Bone marrow (tissue), 2 donors: ENCODE measurements around the gene LANCL1.
"Not testable (repeated sequence)": the region's sequence is repeated elsewhere in the genome, so short reads cannot be mapped to it uniquely, and the experiment has no call there.

ENCODE experiments used
- DNase-seq, 2 donors: peaks; one replicate each; lab custom pipeline; 2025; lab: John Stamatoyannopoulos, UW

LANCL1 gene

DNA sequence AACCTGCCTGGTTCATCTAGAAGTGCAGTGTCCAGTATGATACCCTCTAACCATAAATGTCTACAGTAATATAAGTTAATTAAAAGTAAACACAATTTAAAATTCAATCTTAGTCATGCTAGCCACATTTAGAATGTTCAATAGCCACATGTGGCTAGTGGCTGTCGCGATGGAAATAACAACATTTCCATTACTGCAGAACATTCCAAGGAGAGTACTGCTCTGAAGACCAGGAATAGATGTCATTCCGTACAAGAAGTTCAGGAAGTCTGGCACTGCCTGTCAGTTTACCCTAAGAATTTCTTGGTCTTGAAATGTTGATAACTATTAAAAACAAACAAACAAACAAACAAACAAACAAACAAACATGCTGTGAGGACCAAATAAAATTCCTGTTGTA, 17.2 kb downstream of the LANCL1 start:
- no peak for DNase-seq

DNA sequence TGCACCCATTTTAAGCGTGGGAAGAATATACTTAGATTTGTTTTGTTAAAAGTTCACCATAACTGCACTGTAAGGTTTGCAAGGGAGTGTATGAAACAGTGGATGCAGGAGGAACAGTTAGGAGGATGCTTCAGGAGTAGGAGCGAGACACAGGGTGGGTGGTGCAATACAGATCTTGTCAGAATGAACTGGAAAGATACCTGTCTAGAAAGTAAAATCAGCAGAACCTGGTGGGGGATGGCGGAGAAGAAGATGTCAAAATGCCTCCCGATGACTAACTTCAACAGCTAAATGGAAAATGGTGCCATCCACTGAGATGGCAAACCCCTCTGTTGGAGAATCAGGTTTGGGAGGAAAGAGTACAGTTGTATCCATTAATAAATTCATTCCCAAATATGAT, 18.2 kb downstream of the LANCL1 start:
- no peak for DNase-seq

DNA sequence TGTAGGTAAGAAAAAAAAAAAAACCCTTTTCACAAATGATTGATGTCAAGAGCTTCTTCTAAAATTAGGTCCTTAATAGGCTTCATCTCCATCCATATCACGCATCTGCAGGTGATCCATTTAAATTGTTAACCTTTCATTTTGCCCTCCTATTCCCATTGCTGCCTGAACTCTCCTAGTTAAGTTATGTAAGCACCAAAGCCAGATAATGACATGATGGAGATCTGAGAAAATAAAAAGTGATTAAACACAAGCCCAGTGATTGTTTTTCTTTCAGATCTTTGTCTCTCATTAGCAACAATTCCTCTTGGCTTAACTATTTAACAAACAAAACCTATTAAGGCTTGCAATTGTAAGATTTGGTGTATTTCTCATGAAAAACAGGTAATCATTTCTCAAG, 20.0 kb downstream of the LANCL1 start:
- DNase-seq, result no peak

DNA sequence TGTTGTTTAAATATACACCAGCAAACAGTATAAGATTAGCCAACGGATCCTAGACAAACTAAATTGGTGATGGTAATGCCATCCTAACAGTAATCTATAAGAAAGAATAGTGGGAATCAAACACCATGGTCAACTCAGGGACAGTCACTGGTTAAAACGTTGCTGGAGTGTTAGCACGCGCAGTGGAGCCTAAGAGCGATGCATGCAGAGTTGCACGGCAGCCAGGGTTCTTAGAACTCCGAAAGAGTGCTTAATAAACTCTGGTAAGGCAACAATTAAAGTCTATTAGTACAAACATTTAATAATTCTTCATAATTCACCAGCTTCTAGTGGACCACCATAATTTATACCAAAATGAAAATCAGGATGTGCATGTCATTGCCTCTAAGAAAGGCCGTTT, 22.2 kb downstream of the LANCL1 start:
- no peak for DNase-seq

DNA sequence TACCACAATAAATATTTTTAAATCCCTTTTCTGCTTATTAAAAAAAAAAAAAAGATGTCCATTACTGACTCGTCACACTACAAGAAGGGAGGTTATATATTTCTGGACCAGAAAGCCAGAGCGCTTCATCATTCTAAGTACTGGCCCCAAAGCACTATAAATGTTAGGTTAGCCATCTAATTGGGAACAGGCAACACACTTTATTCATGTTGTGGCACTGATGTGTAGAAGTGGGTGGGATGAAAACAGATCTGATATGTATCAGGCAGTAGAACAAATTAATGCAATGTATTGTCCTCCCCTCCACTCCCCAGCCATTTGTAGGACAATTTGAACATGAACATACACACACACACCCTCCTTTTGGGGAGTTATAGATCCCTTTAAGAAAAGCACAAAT, 24.4 kb downstream of the LANCL1 start:
- DNase-seq, result no peak

DNA sequence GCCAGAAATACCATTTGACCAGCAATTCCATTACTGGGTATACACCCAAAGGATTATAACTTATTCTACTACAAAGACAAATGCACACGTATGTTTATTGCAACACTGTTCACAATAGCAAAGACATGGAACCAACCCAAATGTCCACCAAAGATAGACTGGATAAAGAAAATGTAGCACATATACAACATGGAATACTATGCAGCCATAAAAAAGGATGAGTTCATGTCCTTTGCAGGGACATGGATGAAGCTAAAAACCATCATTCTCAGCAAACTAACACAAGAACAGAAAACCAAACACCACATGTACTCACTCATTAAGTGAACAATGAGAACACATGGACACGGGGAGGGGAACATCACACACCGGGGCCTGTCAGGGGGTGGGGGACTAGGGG, 25.6 kb downstream of the LANCL1 start:
- DNase-seq, result not testable (repeated sequence)

DNA sequence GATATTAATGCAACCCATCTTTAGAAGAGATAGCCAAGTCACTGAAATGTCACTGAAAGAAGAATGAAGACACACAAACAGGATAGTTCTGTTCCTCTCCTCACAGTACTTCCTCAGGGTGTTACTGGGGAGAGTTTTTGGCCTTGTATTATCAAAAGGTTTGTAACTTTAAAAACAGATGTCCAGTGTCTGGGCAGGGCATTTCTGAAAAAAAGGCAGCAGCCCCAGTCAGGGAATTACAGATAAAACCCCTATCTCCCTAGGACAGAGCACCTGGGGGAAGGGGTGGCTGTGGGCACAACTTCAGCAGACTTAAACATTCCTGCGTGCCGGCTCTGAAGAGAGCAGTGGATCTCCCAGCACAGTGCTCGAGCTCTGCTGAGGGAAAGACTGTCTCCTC, 30.8 kb downstream of the LANCL1 start:
- DNase-seq, result no peak

DNA sequence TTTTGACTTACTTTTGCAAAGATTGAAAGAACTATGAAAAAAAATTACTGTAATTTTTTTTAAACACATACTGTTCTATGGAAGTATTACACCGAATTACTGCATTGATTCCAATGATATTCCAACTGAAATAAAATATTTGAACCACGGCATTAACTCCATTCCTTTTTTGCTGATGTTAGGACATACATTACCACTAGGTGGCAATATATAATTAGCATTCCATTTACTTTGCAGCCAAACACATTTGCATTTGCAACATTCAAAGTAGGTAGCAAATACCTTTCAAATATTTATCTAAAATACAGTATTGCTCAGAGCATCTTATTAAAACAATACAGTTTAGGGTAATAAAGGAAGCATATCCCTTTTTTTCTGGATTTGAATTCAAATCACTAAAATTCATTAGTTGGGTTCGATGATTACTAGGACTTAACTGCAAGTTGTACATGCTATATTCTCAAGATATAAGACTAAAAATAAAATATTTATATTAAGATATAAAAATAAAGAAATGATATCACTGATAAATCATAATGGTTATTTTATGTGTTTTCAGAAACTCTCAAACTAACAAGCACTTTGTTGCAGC, 31.3 kb downstream of the LANCL1 start:
- peak in 1 of 2 donors; percentile 5 for DNase-seq

DNA sequence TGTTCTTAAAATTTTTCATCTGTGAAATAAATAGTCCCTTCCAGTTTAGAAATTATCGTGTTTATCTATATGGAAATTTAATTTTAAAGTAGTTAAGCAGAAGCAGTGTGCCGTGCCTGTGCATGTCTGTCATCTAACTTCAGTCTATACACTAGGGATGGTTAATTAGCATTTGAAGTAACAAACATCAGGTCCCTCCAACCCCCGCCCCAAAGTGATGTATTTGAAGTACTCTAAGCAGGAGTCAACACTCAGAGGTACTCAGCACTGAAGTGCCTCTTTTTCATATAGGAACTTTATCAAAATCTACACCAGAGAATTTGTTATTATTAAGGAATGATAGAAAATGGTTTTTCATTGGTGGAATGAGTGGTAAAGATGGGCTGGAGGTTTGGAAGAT, 33.0 kb downstream of the LANCL1 start:
- DNase-seq, result no peak

DNA sequence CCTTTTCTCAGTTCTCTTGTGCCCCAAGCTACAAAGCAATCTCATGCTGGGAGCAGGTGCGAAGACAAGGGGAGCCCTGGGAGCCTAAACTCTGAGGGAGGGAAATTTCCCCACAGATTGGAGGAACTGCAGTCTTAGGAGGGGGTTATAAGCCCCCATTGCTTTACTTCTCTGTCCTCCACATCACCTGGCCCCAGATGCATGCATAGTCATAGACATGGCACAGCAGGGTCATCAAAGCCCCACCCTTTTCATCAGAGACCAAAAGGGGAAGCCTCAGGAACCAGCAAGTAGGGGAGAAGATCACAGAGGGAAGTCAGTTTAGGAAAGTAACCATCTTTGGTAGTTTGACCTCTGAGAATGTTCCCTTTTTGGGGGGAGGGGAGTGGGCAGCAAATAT, 33.7 kb downstream of the LANCL1 start:
- DNase-seq, result no peak

DNA sequence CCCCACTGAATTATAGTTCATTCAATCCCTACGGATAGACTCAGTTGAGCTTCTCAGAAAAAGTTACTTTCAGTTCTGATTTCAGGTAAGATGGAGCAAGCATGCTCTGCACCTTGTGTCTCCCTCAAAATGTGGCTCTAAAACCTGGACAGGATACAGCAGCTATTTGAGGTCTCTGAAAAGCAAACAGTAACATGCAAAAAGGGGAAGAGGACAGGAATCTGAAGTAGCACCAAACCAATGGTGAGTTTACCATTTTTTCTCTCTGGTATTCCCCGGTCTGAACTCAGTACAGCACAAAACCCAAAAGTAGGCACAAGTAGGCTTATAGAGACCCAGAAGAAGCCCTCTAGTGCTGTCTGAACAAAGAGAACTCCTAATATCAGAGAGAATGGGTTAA, 34.1 kb downstream of the LANCL1 start:
- DNase-seq, result no peak

DNA sequence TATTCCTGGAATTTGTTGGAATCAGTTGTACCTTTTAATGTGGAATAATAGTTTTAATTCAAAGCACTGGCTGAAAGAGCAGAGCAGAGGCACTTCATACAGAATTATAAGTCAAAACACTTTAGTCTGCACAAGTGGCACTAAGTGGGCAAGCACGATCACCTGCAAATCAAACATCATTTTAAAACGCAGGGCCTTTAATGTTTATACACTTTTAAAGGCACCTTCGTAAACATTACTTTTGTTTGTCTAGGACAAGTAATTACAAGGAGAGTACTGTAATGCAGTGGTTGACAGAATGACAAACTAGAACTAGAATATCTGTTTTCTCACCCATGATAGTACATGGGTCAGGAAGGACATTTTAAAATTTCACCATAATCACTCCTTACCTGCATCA, 36.4 kb downstream of the LANCL1 start:
- DNase-seq, result no peak

DNA sequence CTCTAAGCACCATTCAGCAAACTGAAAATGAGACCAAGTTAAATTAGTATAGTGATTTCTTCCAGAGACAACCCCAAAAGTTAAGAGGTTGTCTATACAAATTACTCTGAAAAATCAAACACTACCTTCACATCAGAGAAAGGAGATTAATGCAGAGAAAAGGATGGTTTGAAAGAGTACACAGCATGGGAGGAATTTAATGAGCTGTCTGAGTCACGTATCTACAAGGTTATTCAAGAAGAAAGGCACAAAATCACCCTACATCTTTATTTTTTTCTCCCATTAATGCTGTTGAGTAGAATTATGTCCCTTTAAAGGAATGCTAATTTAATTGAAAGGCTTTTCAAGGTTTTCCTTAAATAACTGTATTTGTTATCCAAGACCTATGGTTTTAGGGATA, 41.1 kb downstream of the LANCL1 start:
- DNase-seq, result no peak

DNA sequence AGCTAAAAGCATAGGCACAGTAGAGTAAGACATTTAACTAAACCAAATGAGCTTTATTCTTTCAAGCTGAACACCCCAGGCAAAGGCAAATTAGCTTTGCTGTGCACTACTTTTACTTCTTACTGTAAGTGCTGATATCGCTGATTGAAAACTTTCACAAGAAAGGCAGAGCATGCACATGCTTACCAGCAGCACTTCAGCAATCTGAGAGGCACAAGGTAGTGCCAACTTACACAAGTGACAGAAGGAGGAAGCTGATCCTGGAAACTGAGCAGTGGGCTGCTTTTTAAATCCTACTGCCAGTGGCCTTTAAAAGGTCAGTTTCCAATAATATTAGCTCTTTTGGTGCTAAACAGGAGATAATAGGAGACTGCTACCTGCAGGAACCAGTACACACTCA, 43.9 kb downstream of the LANCL1 start:
- DNase-seq, result no peak

DNA sequence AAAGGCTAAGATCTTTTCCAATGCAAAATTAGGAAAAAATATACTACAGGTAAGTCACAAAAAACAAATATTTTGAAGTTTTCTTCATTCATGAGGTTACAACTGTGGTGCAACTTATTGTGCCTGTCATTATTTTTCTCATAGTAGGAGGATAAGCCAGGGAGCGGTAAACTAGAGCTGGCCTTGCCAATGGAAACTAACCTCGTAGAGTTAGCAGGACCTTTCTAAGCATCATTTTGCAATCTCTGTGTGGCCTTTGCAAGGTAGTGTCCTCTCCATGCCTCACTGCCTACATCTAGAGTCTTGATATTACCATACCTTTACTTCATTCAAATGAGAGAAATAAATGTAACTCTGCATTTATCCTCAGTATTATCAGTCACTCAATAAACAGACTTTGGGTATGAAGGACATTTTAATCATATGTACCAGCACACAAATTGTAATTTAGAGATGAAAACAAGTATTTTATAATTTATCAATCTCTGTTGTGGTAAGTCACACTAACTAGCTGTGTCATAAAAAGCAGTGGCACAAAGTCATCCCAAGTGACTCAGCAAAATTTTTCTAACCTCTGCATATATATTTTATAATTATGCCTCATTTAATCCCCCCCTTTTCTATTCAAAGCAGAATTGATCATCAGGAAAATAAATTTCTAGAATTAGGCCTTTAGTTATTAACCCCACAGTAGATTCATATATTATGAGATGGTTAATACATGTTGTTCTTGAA, 47.0 kb downstream of the LANCL1 start:
- DNase-seq, result no peak

DNA sequence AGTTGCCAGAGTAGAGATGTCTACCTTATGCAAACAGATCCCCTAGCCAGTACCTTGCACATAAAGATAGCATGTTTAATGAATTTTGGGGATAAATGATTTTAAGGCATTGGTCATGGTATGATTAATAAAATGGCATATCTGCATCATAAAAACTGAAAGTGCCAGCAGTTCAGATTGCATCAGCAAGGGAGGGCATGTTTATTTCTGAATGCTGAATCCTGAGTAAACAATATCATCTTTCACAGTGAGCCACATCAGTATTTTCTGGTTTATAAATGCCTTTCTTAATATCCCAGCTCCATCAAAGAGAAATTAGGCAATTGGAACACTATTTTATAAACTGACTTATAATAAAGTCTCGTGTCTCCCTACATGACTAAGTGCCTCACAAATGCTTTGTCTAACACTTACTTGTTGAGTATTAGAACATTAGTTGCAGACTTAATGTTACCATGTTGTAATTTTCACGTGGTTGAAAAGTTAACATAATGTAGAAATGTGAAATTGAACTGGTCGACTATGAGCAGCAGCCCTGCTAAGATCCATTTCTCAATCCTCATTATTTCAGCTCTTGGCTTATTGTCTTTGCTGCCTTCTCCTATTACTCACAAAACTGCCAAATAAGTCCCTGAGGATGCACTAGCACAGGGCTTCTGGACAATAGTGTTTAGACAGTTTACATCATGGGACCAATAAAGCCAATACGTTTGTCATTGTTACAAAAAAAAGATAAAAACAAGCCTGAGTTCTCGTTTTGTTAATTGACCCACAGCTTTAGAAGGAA, 48.0 kb downstream of the LANCL1 start:
- no peak for DNase-seq

DNA sequence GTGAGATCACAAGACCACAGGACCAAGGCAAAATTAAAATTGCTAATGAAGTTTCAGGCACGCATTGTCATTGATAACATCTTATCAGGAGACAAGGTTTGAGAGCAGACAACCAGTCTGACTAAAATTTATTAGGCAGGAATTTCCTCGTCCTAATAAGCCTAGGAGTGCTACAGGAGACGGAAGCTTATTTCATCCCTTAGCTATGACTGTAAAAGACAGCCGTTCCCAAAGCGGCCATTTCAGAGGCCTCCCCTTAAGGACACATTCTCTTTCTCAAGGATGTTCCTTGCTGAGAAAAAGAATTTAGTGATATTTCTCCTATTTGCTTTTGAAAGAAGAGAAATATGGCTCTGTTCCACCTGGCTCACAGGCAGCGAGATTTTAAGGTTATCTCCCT, 49.2 kb downstream of the LANCL1 start:
- not testable (repeated sequence) for DNase-seq

DNA sequence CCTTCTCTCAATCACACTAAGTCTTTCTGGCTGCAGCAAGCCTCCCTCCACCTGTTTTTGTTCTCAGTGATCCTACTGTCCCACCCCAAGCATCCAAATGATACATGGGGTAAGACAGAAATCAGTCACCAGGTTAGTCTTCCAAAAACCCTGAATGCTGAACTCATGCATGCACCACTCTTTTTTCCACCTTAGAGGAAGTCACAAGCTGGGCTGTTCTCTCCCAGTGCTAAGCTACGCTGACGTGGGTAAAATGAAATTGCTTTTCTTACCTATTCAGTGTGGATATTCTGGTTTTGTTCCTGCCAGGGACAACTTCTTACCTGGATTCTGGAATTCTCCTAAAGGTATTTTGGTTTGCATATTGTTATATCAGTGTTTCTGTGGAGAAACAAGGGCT, 54.2 kb downstream of the LANCL1 start:
- DNase-seq, result no peak

DNA sequence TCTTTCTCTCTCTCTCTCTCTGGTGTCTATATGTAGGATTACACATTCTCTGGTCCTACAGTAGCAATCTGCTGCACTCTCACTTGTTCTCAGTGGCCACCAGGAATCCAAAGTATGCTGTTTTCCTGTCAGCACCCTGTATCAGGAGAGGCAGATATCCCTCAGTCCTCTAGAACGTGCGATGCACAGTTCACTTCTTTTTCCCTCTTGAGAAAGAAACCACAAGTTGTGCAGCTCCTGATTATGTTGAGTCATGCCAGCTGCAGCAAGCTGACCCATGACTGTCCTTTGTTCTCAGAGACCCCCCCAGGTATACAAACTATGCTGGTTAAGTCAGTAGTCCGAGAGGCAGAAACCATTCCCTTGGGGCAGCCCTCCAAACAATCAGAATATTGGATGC, 54.6 kb downstream of the LANCL1 start:
- no peak for DNase-seq

DNA sequence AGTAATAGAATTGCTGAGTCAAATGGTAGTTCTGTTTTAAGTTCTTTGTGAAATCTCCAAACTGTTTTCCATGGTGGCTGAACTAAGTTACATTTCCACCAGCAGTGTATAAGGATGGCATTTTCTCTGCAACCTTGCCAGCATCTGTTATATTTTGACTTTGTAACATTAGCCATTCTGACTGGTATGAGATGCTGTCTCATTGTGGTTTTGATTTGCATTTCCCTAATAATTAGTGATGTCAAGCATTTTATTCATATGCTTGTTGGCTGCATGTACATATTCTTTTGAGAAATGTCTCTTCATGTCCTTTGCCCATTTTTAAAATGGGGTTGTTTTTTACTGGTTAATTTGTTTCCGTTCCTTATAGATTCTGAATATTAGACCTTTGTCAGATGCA, 63.9 kb downstream of the LANCL1 start:
- no peak for DNase-seq

DNA sequence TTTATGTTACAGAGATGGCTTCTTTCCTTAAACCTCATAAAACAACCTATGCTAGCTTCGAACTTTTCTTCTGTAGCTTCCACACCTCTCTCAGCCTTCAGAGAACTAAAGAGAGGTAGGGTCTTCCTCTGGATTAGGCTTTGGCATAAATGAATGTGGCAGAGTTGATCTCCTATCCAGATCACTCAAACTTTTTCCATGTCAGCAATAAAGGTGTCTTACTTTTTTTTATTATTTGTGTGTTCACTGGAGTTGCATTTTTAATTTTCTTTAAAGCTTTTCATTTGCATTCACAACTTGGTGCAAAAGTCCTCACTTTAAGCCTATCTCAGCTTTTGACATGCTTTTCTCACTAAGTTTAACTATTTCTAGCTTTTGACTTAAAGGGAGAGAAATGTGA, 66.0 kb downstream of the LANCL1 start:
- no peak for DNase-seq

DNA sequence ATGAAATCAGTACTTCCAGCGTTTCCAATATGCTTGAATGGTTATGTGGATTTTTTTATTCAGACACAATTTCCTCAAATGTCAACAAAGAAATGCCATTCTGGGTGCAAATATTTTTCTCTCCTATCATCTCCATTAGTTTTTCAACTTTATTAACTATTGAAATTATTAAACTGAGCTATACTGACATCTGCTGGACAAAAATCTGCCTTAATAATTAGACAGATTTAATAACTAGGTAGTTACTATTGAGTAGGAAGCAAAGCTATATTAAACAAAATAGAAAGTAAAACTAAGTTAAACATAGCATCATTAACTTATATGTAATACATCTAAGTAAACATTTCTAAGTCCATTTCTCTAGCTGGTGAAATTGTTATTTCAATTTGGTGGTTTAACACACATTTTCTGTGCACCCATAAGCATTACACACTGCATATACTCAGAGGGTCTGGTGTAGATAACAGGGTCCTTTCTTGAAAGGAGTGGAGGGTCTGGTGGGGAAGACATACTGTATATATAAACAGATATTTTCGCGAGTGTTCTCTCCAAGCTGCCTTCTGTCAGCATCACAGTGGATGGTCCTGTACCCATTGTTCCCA, 77.0 kb downstream of the LANCL1 start:
- no peak for DNase-seq

DNA sequence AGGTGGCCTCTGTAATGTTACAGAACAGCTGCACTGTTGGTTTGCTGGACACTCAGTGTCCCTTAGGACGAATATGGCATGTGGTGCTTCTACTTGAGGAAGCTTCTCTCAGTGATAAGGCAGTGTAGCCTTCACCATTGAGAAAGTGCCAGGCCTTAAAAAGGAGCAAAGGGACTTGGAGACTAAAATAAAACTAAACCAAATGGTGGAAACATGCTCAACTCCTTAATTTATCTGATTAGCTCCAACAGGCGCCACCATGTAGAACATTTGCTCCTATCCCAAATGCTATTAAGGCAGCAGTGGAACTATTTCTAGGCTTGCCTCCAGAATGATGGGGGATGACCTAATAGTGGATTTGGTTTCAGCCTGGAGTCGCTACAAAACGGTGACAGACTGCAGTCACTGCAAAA, 84.1 kb downstream of the LANCL1 start:
- no peak for DNase-seq
